Adrenal gland (tissue), 5 donors: ENCODE measurements around the gene SGPL1.

ENCODE experiments used
- POLR2A ChIP-seq, 2 donors: fragments of 450-650 bp; IDR thresholded peaks; one replicate each; pipeline ENCODE4 v1.6.1; 2017; ENCODE audit warnings: antibody characterized with exemption in 2 of 2, mild to moderate bottlenecking in 2 of 2, moderate library complexity in 1 of 2
- TF ChIP-seq, protein P1 (sequence below), 6 experiments: fragments of 450-650 bp in 4 of 6; fragments of 200-600 bp in 2 of 6; sonication (generic) in 1 of 6; IDR thresholded peaks; 1 replicate in 5 of 6; 2 replicates in 1 of 6; pipeline versions ENCODE4 v1.5.1 to v1.8.0; 2016 to 2021; ENCODE audit warnings: antibody characterized with exemption in 6 of 6, mild to moderate bottlenecking in 2 of 6, moderate library complexity in 1 of 6
- donor health status: DM: no; HTN: no; CAD: no.

DNA sequence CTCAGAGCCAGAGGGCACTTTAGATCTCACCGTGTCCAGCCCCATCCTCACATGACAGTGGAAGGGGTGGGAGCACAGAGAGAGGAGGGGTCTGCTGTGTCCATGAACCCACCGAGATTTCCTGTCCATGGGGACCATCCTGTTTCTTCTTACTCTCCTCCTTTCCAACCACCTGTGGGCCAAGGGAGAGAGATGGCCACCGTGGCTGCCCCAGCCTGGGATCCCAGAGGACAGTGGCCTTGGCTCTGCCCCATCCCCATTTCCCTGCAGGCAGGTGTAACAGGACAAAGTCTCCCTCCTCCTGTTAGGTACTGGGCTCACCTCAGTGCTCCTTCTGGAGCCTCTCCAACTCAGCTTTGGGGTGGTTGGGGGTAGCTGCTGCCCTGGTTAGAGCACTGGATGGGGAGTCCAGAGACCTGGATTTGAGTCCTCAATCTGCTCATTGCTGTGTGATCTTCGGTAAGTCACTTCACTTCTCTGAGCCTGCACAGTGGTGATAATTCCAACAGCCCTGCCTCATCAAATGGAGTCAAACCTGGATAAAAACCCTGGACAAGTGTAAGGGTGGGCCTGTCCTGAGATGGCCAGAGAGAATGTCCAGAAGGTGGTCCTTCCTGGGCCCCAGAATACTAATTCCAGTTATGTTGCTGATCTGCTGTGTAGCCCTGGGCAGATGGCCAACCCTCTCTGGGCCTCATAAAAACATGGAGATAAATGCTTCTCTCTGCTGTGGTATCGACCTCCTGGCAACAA, 90.5 kb downstream of the SGPL1 start:
- TF ChIP-seq, protein P1, sequence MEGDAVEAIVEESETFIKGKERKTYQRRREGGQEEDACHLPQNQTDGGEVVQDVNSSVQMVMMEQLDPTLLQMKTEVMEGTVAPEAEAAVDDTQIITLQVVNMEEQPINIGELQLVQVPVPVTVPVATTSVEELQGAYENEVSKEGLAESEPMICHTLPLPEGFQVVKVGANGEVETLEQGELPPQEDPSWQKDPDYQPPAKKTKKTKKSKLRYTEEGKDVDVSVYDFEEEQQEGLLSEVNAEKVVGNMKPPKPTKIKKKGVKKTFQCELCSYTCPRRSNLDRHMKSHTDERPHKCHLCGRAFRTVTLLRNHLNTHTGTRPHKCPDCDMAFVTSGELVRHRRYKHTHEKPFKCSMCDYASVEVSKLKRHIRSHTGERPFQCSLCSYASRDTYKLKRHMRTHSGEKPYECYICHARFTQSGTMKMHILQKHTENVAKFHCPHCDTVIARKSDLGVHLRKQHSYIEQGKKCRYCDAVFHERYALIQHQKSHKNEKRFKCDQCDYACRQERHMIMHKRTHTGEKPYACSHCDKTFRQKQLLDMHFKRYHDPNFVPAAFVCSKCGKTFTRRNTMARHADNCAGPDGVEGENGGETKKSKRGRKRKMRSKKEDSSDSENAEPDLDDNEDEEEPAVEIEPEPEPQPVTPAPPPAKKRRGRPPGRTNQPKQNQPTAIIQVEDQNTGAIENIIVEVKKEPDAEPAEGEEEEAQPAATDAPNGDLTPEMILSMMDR (IDR thresholded peaks at IDR 0.05) = no peak
- no peak for TF ChIP-seq POLR2A (IDR thresholded peaks at IDR 0.05)
